Uterus (tissue), 2 donors: ENCODE results near the gene SMIM5.

ENCODE experiments used
- CTCF ChIP-seq, 4 experiments: fragments of 200-600 bp in 2 of 4; fragments of 450-650 bp in 2 of 4; sonication (generic) in 2 of 4; IDR thresholded peaks; one replicate each; pipeline ENCODE4 v1.5.1; 2016 to 2019; ENCODE audit warnings: antibody characterized with exemption in 4 of 4, mild to moderate bottlenecking in 2 of 4, moderate library complexity in 1 of 4
- POLR2A ChIP-seq, 2 donors: fragments of 450-650 bp; IDR thresholded peaks; one replicate each; pipeline ENCODE4 v1.6.1; 2016; ENCODE audit warnings: antibody characterized with exemption in 2 of 2, mild to moderate bottlenecking in 1 of 2, moderate library complexity in 1 of 2

GRCh38 chr17:75664099-75664549 is 30.9 kb downstream of the SMIM5 start:
- no peak for TF ChIP-seq CTCF (IDR thresholded peaks at IDR 0.05)
- TF ChIP-seq POLR2A (IDR thresholded peaks at IDR 0.05) = no peak
